ENCODE measurements around the gene FLT1. TPM values are rescaled to one million over a fixed set of nuclear protein-coding genes. Genes with fewer than 3 reads are reported as not detected.

The FLT1 gene
- polyA plus RNA-seq, 2 of the 4 experiments (the other 2 are of a cell fraction): not detected

DNA sequence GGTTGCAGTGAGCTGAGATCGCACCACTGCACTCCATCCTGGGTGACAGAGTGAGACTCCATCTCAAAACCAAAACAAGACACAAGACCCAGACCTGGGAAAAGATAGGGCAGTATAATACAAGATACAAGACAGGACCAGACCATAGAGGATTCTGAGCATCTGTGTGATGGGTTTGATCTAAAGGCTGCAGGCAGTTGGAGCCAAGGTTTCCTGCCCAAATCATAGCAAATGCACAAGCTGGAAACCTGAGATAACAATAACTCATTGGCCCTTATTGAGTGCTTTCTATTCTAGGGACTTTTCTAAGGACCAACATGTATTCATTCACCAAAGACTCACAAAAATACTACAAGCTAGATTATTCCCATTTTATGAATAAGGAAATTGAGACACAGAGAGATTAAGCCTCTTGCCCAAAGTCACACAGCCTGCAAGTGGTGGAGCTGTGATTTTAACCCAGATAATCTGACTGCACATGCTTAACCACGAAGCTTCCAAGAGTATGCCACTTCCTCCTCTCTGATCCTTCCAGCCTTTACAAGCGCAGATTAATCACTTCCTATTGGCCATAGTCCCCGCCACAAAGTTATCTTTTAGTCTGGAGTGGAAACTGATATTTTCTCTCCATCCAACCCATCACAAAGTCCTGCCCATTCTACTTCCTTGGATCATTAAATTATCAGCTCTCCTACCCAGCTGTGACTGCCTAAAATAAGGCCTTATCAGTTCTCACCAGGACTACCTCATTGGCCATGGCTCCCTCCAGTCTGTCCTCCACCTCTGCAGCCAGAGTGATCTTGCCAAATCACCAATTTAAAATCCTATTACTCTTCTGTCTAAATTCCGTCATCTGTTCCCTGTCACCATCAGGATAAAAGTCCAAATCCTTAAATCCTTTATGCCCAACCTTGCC, 147.2 kb downstream of the FLT1 start:
- DNase-seq (ENCODE audit: low read depth in 1 of 2, low spot score in 1 of 2): no peak
- Histone ChIP-seq H3K27ac (no peak overlapping the region), H3K4me2 (no peak overlapping the region), H3K9me3 (no peaks in the 10 kb centered on the region), H3K4me1 (no peaks in the 10 kb centered on the region), H3K4me3 (no peak overlapping the region)
- POLR2A ChIA-PET: no interaction called here
- FAIRE-seq: no peak
- ATAC-seq: no peak
- 37% methylated on average over 5 of the region's 5 CpGs for WGBS (ENCODE audit: missing lambda C conversion rate)
- CTCF ChIA-PET: no interaction called here
- no peak for TF ChIP-seq ZNF302 (CRISPR knock-in tag; IDR thresholded peaks at IDR 0.05)
- TF ChIP-seq RARB (CRISPR knock-in tag; IDR thresholded peaks at IDR 0.05): no peak
- TF ChIP-seq, protein P1, sequence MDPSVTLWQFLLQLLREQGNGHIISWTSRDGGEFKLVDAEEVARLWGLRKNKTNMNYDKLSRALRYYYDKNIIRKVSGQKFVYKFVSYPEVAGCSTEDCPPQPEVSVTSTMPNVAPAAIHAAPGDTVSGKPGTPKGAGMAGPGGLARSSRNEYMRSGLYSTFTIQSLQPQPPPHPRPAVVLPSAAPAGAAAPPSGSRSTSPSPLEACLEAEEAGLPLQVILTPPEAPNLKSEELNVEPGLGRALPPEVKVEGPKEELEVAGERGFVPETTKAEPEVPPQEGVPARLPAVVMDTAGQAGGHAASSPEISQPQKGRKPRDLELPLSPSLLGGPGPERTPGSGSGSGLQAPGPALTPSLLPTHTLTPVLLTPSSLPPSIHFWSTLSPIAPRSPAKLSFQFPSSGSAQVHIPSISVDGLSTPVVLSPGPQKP (IDR thresholded peaks at IDR 0.05; ENCODE audit: low read depth, low read length): no peak
- TF ChIP-seq NR3C1 (IDR thresholded peaks at IDR 0.05): no peak
- no peak for TF ChIP-seq RAD21 (conservative IDR thresholded peaks at IDR 0.05 in 1 of 2, IDR thresholded peaks at IDR 0.05 in 1 of 2)
- no peak for TF ChIP-seq CHD4 (IDR thresholded peaks at IDR 0.05; ENCODE audit: borderline replicate concordance)

DNA sequence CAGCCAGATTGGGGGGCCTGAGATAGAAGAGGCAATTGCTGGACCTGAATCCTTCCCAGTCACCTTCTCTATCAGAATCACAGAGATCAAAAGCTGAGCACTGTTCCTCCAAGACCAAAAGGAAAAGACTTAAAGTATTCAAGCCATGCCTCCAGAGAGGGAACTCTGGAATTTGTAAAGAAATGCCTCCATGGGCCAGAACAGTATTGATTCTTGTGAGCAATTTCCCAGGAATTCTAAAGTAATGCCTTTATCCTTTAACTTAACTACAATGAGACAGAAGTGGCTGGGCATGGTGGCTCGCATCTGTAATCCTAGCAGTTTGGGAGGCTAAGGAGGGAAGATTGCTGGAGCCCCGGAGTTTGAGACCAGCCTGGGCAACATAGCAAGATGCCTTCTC, 148.8 kb downstream of the FLT1 start:
- H3K4me1 ChIP-seq: no peaks in the 10 kb centered on the region
- ChIA-PET POLR2A (no interaction called here), CTCF (no interaction called here)
- no peak for ATAC-seq
- H3K4me2 ChIP-seq: no peak overlapping the region
- DNase-seq (ENCODE audit: low read depth in 1 of 2, low spot score in 1 of 2): no peak
- TF ChIP-seq BHLHE40 (IDR thresholded peaks at IDR 0.05; ENCODE audit: low read depth, low read length) (no peak), HDAC2 (IDR thresholded peaks at IDR 0.05) (no peak), KDM1A (IDR thresholded peaks at IDR 0.05; ENCODE audit: low read depth) (no peak), NFE2L2 (conservative IDR thresholded peaks at IDR 0.05; ENCODE audit: low read length) (no peak), HOXB5 (CRISPR knock-in tag; IDR thresholded peaks at IDR 0.05) (no peak), NPAS2 (CRISPR knock-in tag; IDR thresholded peaks at IDR 0.05; ENCODE audit: borderline replicate concordance) (no peak), RFX5 (IDR thresholded peaks at IDR 0.05) (no peak), EHF (CRISPR knock-in tag; IDR thresholded peaks at IDR 0.05) (no peak), POLR2A (IDR thresholded peaks at IDR 0.05; ENCODE audit: low read length) (no peak), FOXS1 (CRISPR knock-in tag; IDR thresholded peaks at IDR 0.05) (no peak), RNF2 (IDR thresholded peaks at IDR 0.05; ENCODE audit: borderline replicate concordance, low read depth) (no peak), FOSB (CRISPR knock-in tag; IDR thresholded peaks at IDR 0.05) (no peak)
- TF ChIP-seq, protein P2, sequence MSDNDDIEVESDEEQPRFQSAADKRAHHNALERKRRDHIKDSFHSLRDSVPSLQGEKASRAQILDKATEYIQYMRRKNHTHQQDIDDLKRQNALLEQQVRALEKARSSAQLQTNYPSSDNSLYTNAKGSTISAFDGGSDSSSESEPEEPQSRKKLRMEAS (IDR thresholded peaks at IDR 0.05): no peak
- TF ChIP-seq, protein P1 (IDR thresholded peaks at IDR 0.05; ENCODE audit: low read depth, low read length): no peak
- H3K4me3 ChIP-seq: no peak overlapping the region
- WGBS (ENCODE audit: missing lambda C conversion rate): 48% methylated on average over 2 of the region's 2 CpGs
- FAIRE-seq: no peak
- no peak overlapping the region for H3K27ac ChIP-seq
- no peaks in the 10 kb centered on the region for H3K9me3 ChIP-seq

DNA sequence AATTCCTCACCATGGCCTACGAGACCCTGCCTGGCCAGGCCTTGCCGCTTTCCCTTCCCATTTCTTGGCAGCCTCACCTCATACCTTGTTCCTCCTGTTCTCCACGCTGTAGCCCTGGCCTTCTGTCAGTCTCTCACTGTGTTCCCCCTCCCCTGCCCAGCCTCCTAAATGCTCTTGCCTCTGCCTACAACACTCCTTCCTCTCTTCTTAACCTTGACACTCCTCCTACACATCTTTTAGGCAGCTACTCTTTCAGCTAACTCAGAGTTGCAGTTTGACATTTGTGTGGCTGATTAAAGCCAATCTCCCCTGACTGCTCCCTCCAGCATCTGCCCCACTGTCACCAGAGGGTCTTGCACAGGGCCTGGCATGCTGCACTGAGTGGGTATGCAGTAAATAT, 150.8 kb downstream of the FLT1 start:
- H3K4me3 ChIP-seq: no peak overlapping the region
- no peak overlapping the region for H3K4me2 ChIP-seq
- POLR2A ChIA-PET: no interaction called here
- ATAC-seq: no peak
- TF ChIP-seq, protein P3, sequence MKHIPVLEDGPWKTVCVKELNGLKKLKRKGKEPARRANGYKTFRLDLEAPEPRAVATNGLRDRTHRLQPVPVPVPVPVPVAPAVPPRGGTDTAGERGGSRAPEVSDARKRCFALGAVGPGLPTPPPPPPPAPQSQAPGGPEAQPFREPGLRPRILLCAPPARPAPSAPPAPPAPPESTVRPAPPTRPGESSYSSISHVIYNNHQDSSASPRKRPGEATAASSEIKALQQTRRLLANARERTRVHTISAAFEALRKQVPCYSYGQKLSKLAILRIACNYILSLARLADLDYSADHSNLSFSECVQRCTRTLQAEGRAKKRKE (CRISPR knock-in tag; IDR thresholded peaks at IDR 0.05; ENCODE audit: low read depth): no peak
- TF ChIP-seq TFCP2L1 (CRISPR knock-in tag; IDR thresholded peaks at IDR 0.05) (no peak), FOSL2 (IDR thresholded peaks at IDR 0.05) (no peak), FOSL2 (CRISPR knock-in tag; IDR thresholded peaks at IDR 0.05) (no peak), HOXA7 (CRISPR knock-in tag; IDR thresholded peaks at IDR 0.05) (no peak), CEBPB (IDR thresholded peaks at IDR 0.05) (no peak), KDM1A (IDR thresholded peaks at IDR 0.05; ENCODE audit: low read depth) (no peak), JUNB (IDR thresholded peaks at IDR 0.05) (no peak), NFE2L2 (conservative IDR thresholded peaks at IDR 0.05; ENCODE audit: low read length) (no peak), KDM5A (IDR thresholded peaks at IDR 0.05) (no peak), MYC (IDR thresholded peaks at IDR 0.05; ENCODE audit: borderline replicate concordance, low read length) (no peak), RCOR1 (IDR thresholded peaks at IDR 0.05; ENCODE audit: low read depth, low read length) (no peak), POLR2A (IDR thresholded peaks at IDR 0.05; ENCODE audit: low read length) (no peak), CHD4 (IDR thresholded peaks at IDR 0.05; ENCODE audit: borderline replicate concordance) (no peak)
- TF ChIP-seq, protein P4, sequence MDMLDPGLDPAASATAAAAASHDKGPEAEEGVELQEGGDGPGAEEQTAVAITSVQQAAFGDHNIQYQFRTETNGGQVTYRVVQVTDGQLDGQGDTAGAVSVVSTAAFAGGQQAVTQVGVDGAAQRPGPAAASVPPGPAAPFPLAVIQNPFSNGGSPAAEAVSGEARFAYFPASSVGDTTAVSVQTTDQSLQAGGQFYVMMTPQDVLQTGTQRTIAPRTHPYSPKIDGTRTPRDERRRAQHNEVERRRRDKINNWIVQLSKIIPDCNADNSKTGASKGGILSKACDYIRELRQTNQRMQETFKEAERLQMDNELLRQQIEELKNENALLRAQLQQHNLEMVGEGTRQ (IDR thresholded peaks at IDR 0.05): no peak
- TF ChIP-seq, protein P2 (IDR thresholded peaks at IDR 0.05): no peak
- no peaks in the 10 kb centered on the region for H3K4me1 ChIP-seq
- H3K27ac ChIP-seq: no peak overlapping the region
- CTCF ChIA-PET: interaction anchor here (1.3 kb wide), 1 partner anchor 11 kb away, joined by 4 read pairs; no protein-coding TSS in a partner anchor
- DNase-seq (ENCODE audit: low read depth in 1 of 2, low spot score in 1 of 2): no peak
- H3K9me3 ChIP-seq: no peaks in the 10 kb centered on the region
- FAIRE-seq: no peak
- WGBS (ENCODE audit: missing lambda C conversion rate): 37% methylated on average over 3 of the region's 3 CpGs

All from A549 (cell line).